Spleen (tissue), 11 donors: ENCODE data around the gene DAD1. TPM values are rescaled to one million over a fixed set of nuclear protein-coding genes. Genes with fewer than 3 reads are reported as not detected.

Experiments used
- DNase-seq: peaks from one replicate; pipeline ENCODE4 v3.0.0-alpha.2; 2020
- H3K27ac ChIP-seq, 8 donors: fragments of 200-600 bp; sonication (generic) in 7 of 8; 1 replicate in 4 of 8; 2 replicates in 4 of 8; pipeline versions ENCODE4 v1.5.0 to v1.8.0; 2016 to 2021; ENCODE audit warnings: inconsistent platforms in 4 of 8, mild to moderate bottlenecking in 4 of 8, moderate library complexity in 1 of 8
- H3K27me3 ChIP-seq, 7 donors: fragments of 200-600 bp; sonication (generic) in 6 of 7; replicated peaks in 1 of 7; 1 replicate in 4 of 7; 2 replicates in 3 of 7; pipeline versions ENCODE4 v1.5.0 to v1.8.0; 2016 to 2021; ENCODE audit warnings: inconsistent platforms in 3 of 7, mild to moderate bottlenecking in 1 of 7
- H3K36me3 ChIP-seq, 6 donors: fragments of 200-600 bp; sonication (generic) in 5 of 6; 1 replicate in 4 of 6; 2 replicates in 2 of 6; pipeline versions ENCODE4 v1.5.0 to v1.8.0; 2016 to 2021; ENCODE audit warnings: inconsistent platforms in 2 of 6
- H3K4me1 ChIP-seq, 6 donors: fragments of 200-600 bp; sonication (generic) in 5 of 6; 1 replicate in 3 of 6; 2 replicates in 3 of 6; pipeline versions ENCODE4 v1.5.0 to v1.8.0; 2016 to 2021; ENCODE audit warnings: inconsistent platforms in 3 of 6
- H3K4me3 ChIP-seq, 8 donors: fragments of 200-600 bp; sonication (generic) in 7 of 8; 1 replicate in 4 of 8; 2 replicates in 4 of 8; pipeline versions ENCODE4 v1.5.0 to v1.8.0; 2016 to 2021; ENCODE audit warnings: inconsistent platforms in 4 of 8, mild to moderate bottlenecking in 4 of 8, moderate library complexity in 2 of 8
- H3K9me3 ChIP-seq, 8 donors: fragments of 200-600 bp; sonication (generic) in 7 of 8; 1 replicate in 4 of 8; 2 replicates in 4 of 8; pipeline versions ENCODE4 v1.5.0 to v1.8.0; 2016 to 2021; ENCODE audit warnings: inconsistent platforms in 4 of 8
- CTCF ChIP-seq, 11 experiments: fragments of 200-600 bp in 7 of 11; fragments of 450-650 bp in 4 of 11; sonication (generic) in 4 of 11; IDR thresholded peaks in 8 of 11; conservative IDR thresholded peaks in 3 of 11; 1 replicate in 7 of 11; 2 replicates in 4 of 11; pipeline versions ENCODE4 v1.4.0 to v1.8.0; 2016 to 2021; ENCODE audit warnings: antibody characterized with exemption in 11 of 11, inconsistent platforms in 4 of 11, mild to moderate bottlenecking in 1 of 11
- POLR2A ChIP-seq, 3 donors: fragments of 450-650 bp; IDR thresholded peaks; one replicate each; pipeline ENCODE4 v1.5.1; 2017; ENCODE audit warnings: antibody characterized with exemption in 3 of 3, mild to moderate bottlenecking in 1 of 3
- POLR2AphosphoS5 ChIP-seq, 3 donors: sonication (generic); formaldehyde crosslinking; IDR thresholded peaks; one replicate each; pipeline ENCODE4 v1.5.1; 2017; ENCODE audit warnings: antibody characterized with exemption in 3 of 3
- WGBS, 5 donors: extraction: QIAGEN DNeasy Blood & Tissue Kit in 3 of 5; methylation state at CpG; one replicate each; pipeline versions ENCODE4 v1.1.5 to v1.1.7; 2013 to 2018; 5-methylcytosine and 5-hydroxymethylcytosine counted together
- intact Hi-C: fragments of 100-400 bp; cut with DNase I; formaldehyde crosslinking; loops from one replicate; pipeline ENCODE4 v1.15.0; 2023; ENCODE audit warnings: low total_unique reads
- polyA plus RNA-seq, 3 donors: library from polyadenylated mRNA; stranded (reverse); fragments of 200-250 nt; gene quantifications; one replicate each; pipeline ENCODE4 v1.2.1, GENCODE V29; 2013
- total RNA-seq, 7 donors: library from RNA; depleted of rRNA in 3 of 7; stranded (reverse); fragments of >200 nt in 3 of 7; fragmentation: NEBNext Ultra II Directional in 4 of 7; extraction: Animal tissue kit (Norgen Biotek cat#: 25700) in 4 of 7; gene quantifications; one replicate each; pipeline versions ENCODE4 v1.1.0 to v1.2.1, GENCODE V29; 2016 to 2021
- donor health status: healthy with polysubstance abuse.
- donor health status: DM: no; HTN: no; CAD: no; lungs with moderate emphysema.
- donor health status: DM: no; HTN: no; CAD: no.
- donor health status: Bipolar disorder and iron deficiency.
- donor health status: healthy.
- donor health status: DM: no; HTN: no; CAD: no.
- donor health status: DM: yes; HTN: yes; CAD: no.

Gene DAD1
- total and polyA plus RNA-seq, 10 donors = 102 to 176 (median 129) TPM

GRCh38 chr14:22519877-22520685, 68.9 kb downstream of the DAD1 start:
- 44 to 63% (median 53%) methylated on average over 6 of the region's 6 CpGs for WGBS, 5 donors
- intact Hi-C loops = no loop called here
- H3K27me3 ChIP-seq = no peaks in the 10 kb centered on the region
- DNase-seq = no peak
- no peaks in the 10 kb centered on the region for H3K36me3 ChIP-seq
- peak overlapping the region; percentile 50 to 90 (median 74) for H3K27ac ChIP-seq
- H3K9me3 ChIP-seq = no peaks in the 10 kb centered on the region
- no peak for TF ChIP-seq POLR2AphosphoS5 (IDR thresholded peaks at IDR 0.05)
- no peak for TF ChIP-seq CTCF (IDR thresholded peaks at IDR 0.05 in 8 of 11, conservative IDR thresholded peaks at IDR 0.05 in 3 of 11)
- no peak for TF ChIP-seq POLR2A (IDR thresholded peaks at IDR 0.05)
- peak overlapping the region in 2 of 8 donors; percentile 1 to 51 for H3K4me3 ChIP-seq
- H3K4me1 ChIP-seq = peaks cover 36 to 100% (median 76%) of the 10 kb centered on the region in 6 donors

GRCh38 chr14:22518073-22518472, 71.0 kb downstream of the DAD1 start:
- DNase-seq = no peak
- TF ChIP-seq POLR2AphosphoS5 (IDR thresholded peaks at IDR 0.05) = no peak
- no peak for TF ChIP-seq POLR2A (IDR thresholded peaks at IDR 0.05)
- no peak for TF ChIP-seq CTCF (IDR thresholded peaks at IDR 0.05 in 8 of 11, conservative IDR thresholded peaks at IDR 0.05 in 3 of 11)
- Histone ChIP-seq H3K36me3 (no peaks in the 10 kb centered on the region), H3K4me3 (peak overlapping the region in 1 of 8 donors; percentile 51), H3K27me3 (no peaks in the 10 kb centered on the region), H3K9me3 (no peaks in the 10 kb centered on the region), H3K4me1 (peaks cover 47 to 100% (median 87%) of the 10 kb centered on the region in 6 donors), H3K27ac (peak overlapping the region in 7 of 8 donors; percentile 41 to 90 (median 77))
- 42 to 71% (median 66%) methylated on average over 2 of the region's 2 CpGs for WGBS, 5 donors
- intact Hi-C loops = no loop called here

- Histone ChIP-seq H3K4me3 (peak overlapping the region in 3 of 8 donors; percentile 1 to 51 (median 6)), H3K27ac (peak overlapping the region in 7 of 8 donors; percentile 41 to 90 (median 77)), H3K27me3 (no peaks in the 10 kb centered on the region), H3K4me1 (peaks cover 45 to 100% (median 87%) of the 10 kb centered on the region in 6 donors), H3K9me3 (no peaks in the 10 kb centered on the region), H3K36me3 (no peaks in the 10 kb centered on the region)
- no peak for TF ChIP-seq POLR2A (IDR thresholded peaks at IDR 0.05)
- no peak for TF ChIP-seq CTCF (IDR thresholded peaks at IDR 0.05 in 8 of 11, conservative IDR thresholded peaks at IDR 0.05 in 3 of 11)
- no peak for TF ChIP-seq POLR2AphosphoS5 (IDR thresholded peaks at IDR 0.05)
- WGBS, 5 donors = 51 to 67% (median 57%) methylated on average over 7 of the region's 7 CpGs
- no peak for DNase-seq
- intact Hi-C loops = no loop called here
Measured at GRCh38 chr14:22517117-22517720, 71.8 kb downstream of the DAD1 start.

- H3K4me3 ChIP-seq = peak overlapping the region in 2 of 8 donors; percentile 9 to 51
- peak overlapping the region in 5 of 8 donors; percentile 39 to 90 (median 80) for H3K27ac ChIP-seq
- TF ChIP-seq CTCF (IDR thresholded peaks at IDR 0.05 in 8 of 11, conservative IDR thresholded peaks at IDR 0.05 in 3 of 11) (no peak), POLR2A (IDR thresholded peaks at IDR 0.05) (no peak), POLR2AphosphoS5 (IDR thresholded peaks at IDR 0.05) (no peak)
- H3K36me3 ChIP-seq = no peaks in the 10 kb centered on the region
- no peaks in the 10 kb centered on the region for H3K9me3 ChIP-seq
- H3K4me1 ChIP-seq = peaks cover 43 to 100% (median 80%) of the 10 kb centered on the region in 6 donors
- DNase-seq = no peak
- intact Hi-C loops = no loop called here
- 67 to 80% (median 73%) methylated on average over 2 of the region's 2 CpGs for WGBS, 5 donors
- no peaks in the 10 kb centered on the region for H3K27me3 ChIP-seq
Measured at GRCh38 chr14:22515929-22516328, 73.1 kb downstream of the DAD1 start.
